HG03469 (cell line): ENCODE measurements around the gene RASAL2.

Source experiments
- ATAC-seq: cut with Tn5 transposase; IDR thresholded peaks from one replicate; pipeline ENCODE4 v1.9.1; 2021; ENCODE audit warnings: mild to moderate bottlenecking, moderate library complexity, moderate number of reproducible peaks; ENCODE audit not compliant: unreplicated experiment

Gene RASAL2

GRCh38 chr1:178528953-178529335 lies 435.0 kb downstream of the RASAL2 start:
- no peak for ATAC-seq

DNA sequence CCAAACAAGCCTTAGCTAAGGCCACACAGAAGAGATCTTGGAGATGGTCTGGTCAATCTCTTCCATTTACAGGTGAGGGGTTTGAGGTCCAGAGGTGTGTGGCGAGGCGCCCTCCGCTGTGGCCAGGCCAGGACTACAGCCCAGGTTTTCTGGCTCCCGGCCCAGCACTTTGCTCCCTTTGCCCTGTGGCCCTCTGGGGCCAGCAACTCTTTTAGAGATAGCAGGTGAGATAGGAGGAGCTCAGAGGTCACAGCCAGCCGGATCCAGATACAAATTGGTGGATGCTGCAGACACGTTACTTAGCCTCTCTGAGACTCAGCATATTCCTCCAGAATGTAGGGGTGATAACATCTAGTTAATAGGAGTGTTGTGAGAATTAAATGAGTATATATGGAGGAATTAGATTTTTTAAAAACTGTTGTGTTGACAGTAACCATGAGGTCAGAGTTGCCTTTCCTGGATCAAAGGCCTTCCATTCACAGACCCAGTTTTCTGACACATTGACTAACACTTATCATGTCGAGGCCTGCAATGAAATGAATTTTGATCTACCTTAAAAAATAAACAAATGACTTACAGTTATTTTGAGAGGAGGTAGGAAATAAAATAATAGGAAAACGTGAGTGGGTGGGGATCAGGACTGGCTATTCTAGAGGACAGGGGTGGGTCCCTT lies 435.6 kb downstream of the RASAL2 start:
- ATAC-seq = no peak

GRCh38 chr1:178530037-178530402 lies 436.1 kb downstream of the RASAL2 start:
- ATAC-seq = no peak

DNA sequence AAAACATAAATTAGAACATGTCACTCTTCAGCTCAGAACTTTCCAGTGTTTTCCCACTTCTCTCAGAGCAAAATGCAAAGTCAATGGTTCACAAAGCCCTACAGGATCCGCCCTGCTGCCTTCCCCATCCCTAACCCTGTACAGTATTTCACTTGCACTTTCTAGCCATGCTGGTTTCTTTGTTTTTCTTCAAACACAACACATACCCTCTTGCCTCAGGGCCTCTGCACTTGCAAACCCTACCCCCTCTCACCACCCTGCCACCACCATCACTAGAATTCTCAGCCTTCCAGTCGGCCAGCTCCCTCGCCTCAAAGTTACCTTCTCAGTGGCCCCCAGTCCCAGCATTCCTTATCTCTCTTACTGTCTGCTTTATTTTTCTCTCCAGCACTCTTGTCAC lies 436.6 kb downstream of the RASAL2 start:
- ATAC-seq = no peak

DNA sequence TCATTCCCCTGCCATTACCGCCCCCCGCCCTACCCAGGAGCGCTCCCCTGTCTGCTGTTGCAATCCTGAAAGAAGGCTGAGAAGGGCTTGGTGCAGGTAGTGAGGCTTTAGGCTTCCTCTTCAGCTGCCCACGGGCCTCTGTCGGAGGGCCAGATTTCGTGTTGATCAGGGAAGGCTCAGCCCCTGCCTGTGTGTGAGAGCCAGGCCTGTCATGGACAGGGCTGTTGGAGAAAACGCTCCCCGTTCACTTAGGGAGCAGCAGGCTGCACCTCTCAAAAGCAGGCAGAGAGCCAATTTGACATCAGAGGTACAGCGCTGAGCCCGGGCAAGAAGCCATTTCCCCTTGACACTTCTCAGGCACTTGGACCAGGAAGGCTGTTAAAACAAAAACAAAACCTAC lies 438.0 kb downstream of the RASAL2 start:
- no peak for ATAC-seq

GRCh38 chr1:178532392-178532791 lies 438.5 kb downstream of the RASAL2 start:
- no peak for ATAC-seq

GRCh38 chr1:178533121-178533946 lies 439.4 kb downstream of the RASAL2 start:
- no peak for ATAC-seq
